SK-N-MC (cell line): ENCODE measurements around the gene SEL1L2.
A peak's percentile ranks its signal among the peaks of the same experiment; 100 is the strongest.

Experiments
- DNase-seq: peaks from one replicate; pipeline ENCODE4 v3.0.0-alpha.2; 2011; ENCODE audit warnings: low read depth, low spot score
- H3K27ac ChIP-seq: fragments of 200-600 bp; sonication (generic); 2 replicates; pipeline ENCODE4 v1.5.1; 2016; ENCODE audit warnings: mixed run types
- H3K36me3 ChIP-seq: fragments of 200-600 bp; sonication (generic); 2 replicates; pipeline ENCODE4 v1.6.1; 2017; ENCODE audit warnings: antibody characterized with exemption, low read length, mixed read lengths; ENCODE audit not compliant: insufficient read depth
- H3K4me3 ChIP-seq: fragments of 200-600 bp; sonication (generic); 2 replicates; pipeline ENCODE4 v1.5.1; 2016
- H3K9ac ChIP-seq: fragments of 200-600 bp; sonication (generic); 2 replicates; pipeline ENCODE4 v1.8.0; 2017; ENCODE audit warnings: mixed run types, mixed read lengths; ENCODE audit not compliant: insufficient read length
- H3K9me3 ChIP-seq: fragments of 200-600 bp; sonication (generic); 2 replicates; pipeline ENCODE4 v1.6.1; 2017; ENCODE audit warnings: low read depth, mild to moderate bottlenecking, antibody characterized with exemption, low read length, moderate library complexity, mixed read lengths
- EZH2 ChIP-seq: fragments of 200-600 bp; sonication (generic); IDR thresholded peaks from one replicate; pipeline ENCODE4 v1.6.1; 2017; ENCODE audit warnings: antibody characterized with exemption
- FOXP2 ChIP-seq: optimal IDR thresholded peaks from 2 replicates; pipeline ENCODE3; 2011; ENCODE audit warnings: mild to moderate bottlenecking, moderate library complexity; ENCODE audit not compliant: insufficient read depth; ENCODE audit errors: extremely low read length, control extremely low read depth
- POLR2AphosphoS5 ChIP-seq: IDR thresholded peaks from 2 replicates; pipeline ENCODE4 v1.6.1; 2012; ENCODE audit warnings: mild to moderate bottlenecking, low read depth, low read length, borderline replicate concordance

Gene SEL1L2

GRCh38 chr20:13825465-13825864 lies 164.9 kb downstream of the SEL1L2 start:
- no peak overlapping the region for H3K27ac ChIP-seq
- TF ChIP-seq POLR2AphosphoS5 (no peak), EZH2 (no peak), FOXP2 (no peak)
- no peak overlapping the region for H3K4me3 ChIP-seq
- no peak for DNase-seq
- peaks cover 8% of the 10 kb centered on the region; the same call in 1 of the 2 replicates for H3K36me3 ChIP-seq
- H3K9me3 ChIP-seq: no peaks in the 10 kb centered on the region
- no peak overlapping the region for H3K9ac ChIP-seq

GRCh38 chr20:13824459-13824858 lies 166.0 kb downstream of the SEL1L2 start:
- DNase-seq: no peak
- Histone ChIP-seq H3K27ac (no peak overlapping the region), H3K9ac (no peak overlapping the region), H3K36me3 (peaks cover 8% of the 10 kb centered on the region; the same call in 1 of the 2 replicates), H3K4me3 (no peak overlapping the region), H3K9me3 (no peaks in the 10 kb centered on the region)
- TF ChIP-seq POLR2AphosphoS5 (no peak), FOXP2 (no peak), EZH2 (no peak)

GRCh38 chr20:13822459-13822858 lies 168.0 kb downstream of the SEL1L2 start:
- no peak for DNase-seq
- no peak for TF ChIP-seq FOXP2
- no peak for TF ChIP-seq EZH2
- no peak for TF ChIP-seq POLR2AphosphoS5

GRCh38 chr20:13821876-13822275 lies 168.5 kb downstream of the SEL1L2 start:
- Histone ChIP-seq H3K9me3 (no peaks in the 10 kb centered on the region), H3K36me3 (peaks cover 25% of the 10 kb centered on the region), H3K4me3 (no peak overlapping the region), H3K9ac (no peak overlapping the region), H3K27ac (no peak overlapping the region)
- DNase-seq: no peak
- TF ChIP-seq POLR2AphosphoS5 (no peak), EZH2 (no peak), FOXP2 (no peak)

More at GRCh38 chr20:13822459-13822858, 168.0 kb downstream of the SEL1L2 start:
- Histone ChIP-seq H3K36me3 (peaks cover 19% of the 10 kb centered on the region), H3K9me3 (no peaks in the 10 kb centered on the region), H3K9ac (no peak overlapping the region), H3K4me3 (no peak overlapping the region), H3K27ac (no peak overlapping the region)

GRCh38 chr20:13819885-13820645 lies 170.3 kb downstream of the SEL1L2 start:
- Histone ChIP-seq H3K36me3 (peaks cover 41% of the 10 kb centered on the region), H3K4me3 (no peak overlapping the region), H3K9me3 (no peaks in the 10 kb centered on the region), H3K27ac (no peak overlapping the region), H3K9ac (no peak overlapping the region)
- peak; percentile 22 for DNase-seq
- TF ChIP-seq EZH2 (no peak), FOXP2 (no peak), POLR2AphosphoS5 (no peak)

GRCh38 chr20:13817342-13817741 lies 173.1 kb downstream of the SEL1L2 start:
- H3K36me3 ChIP-seq: peaks cover 65% of the 10 kb centered on the region
- TF ChIP-seq POLR2AphosphoS5 (no peak), FOXP2 (no peak), EZH2 (no peak)

GRCh38 chr20:13816757-13817156 lies 173.7 kb downstream of the SEL1L2 start:
- DNase-seq: no peak
- Histone ChIP-seq H3K9me3 (no peaks in the 10 kb centered on the region), H3K4me3 (no peak overlapping the region), H3K9ac (no peak overlapping the region), H3K36me3 (peaks cover 71% of the 10 kb centered on the region), H3K27ac (no peak overlapping the region)
- TF ChIP-seq FOXP2 (no peak), EZH2 (no peak), POLR2AphosphoS5 (no peak)

More at GRCh38 chr20:13817342-13817741, 173.1 kb downstream of the SEL1L2 start:
- Histone ChIP-seq H3K27ac (no peak overlapping the region), H3K9me3 (no peaks in the 10 kb centered on the region), H3K4me3 (no peak overlapping the region), H3K9ac (no peak overlapping the region)
- no peak for DNase-seq

GRCh38 chr20:13814672-13815071 lies 175.7 kb downstream of the SEL1L2 start:
- TF ChIP-seq EZH2 (no peak), POLR2AphosphoS5 (no peak), FOXP2 (no peak)
- Histone ChIP-seq H3K27ac (no peak overlapping the region), H3K9me3 (no peaks in the 10 kb centered on the region), H3K9ac (no peak overlapping the region), H3K36me3 (peaks cover 84% of the 10 kb centered on the region), H3K4me3 (no peak overlapping the region)
- DNase-seq: no peak

- no peak for DNase-seq
- Histone ChIP-seq H3K9me3 (no peaks in the 10 kb centered on the region), H3K4me3 (no peak overlapping the region), H3K9ac (no peak overlapping the region), H3K27ac (no peak overlapping the region), H3K36me3 (peaks cover 92% of the 10 kb centered on the region)
- TF ChIP-seq EZH2 (no peak), POLR2AphosphoS5 (no peak)
Measured at GRCh38 chr20:13813910-13814309, 176.5 kb downstream of the SEL1L2 start.
